ENCODE results near the gene VPS45.

The VPS45 gene

DNA sequence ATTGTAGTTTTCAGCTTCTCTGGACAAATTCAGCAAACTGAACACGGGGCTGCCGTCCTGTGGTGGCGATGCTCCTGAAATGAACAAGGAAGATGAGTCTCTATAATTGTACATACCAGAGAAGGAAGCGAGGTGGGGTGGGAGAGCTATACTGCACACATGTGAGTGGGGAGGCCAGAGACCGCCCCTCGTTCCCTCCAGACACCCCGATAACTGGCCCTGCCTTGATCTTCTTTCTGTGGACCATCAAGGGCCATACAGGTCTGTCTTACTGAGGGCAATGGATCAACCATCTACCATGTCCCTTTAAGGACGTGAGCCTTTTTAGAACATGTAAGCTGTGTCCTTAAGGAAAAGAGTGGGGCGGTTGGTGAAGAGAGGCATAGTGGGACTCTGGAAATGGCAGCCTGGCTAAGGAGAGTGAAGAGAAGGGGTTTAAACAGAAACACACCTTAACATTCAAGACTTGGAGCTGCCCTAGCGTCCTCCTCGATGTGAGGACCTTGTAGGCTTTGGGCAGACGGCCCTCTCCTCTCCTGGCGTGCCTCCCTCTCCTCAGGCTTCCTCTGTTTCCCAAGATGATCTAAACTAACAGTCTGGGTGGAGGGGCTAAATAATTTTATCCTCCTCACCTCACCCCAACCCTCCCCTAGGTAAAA is 88.0 kb downstream of the VPS45 start:
- TF ChIP-seq, protein P1, sequence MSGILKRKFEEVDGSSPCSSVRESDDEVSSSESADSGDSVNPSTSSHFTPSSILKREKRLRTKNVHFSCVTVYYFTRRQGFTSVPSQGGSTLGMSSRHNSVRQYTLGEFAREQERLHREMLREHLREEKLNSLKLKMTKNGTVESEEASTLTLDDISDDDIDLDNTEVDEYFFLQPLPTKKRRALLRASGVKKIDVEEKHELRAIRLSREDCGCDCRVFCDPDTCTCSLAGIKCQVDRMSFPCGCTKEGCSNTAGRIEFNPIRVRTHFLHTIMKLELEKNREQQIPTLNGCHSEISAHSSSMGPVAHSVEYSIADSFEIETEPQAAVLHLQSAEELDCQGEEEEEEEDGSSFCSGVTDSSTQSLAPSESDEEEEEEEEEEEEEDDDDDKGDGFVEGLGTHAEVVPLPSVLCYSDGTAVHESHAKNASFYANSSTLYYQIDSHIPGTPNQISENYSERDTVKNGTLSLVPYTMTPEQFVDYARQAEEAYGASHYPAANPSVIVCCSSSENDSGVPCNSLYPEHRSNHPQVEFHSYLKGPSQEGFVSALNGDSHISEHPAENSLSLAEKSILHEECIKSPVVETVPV (CRISPR knock-in tag; IDR thresholded peaks at IDR 0.05): no peak
- TF ChIP-seq GLIS3 (CRISPR knock-in tag; IDR thresholded peaks at IDR 0.05) (no peak), BACH2 (CRISPR knock-in tag; IDR thresholded peaks at IDR 0.05; ENCODE audit: borderline replicate concordance) (no peak), CSDC2 (CRISPR knock-in tag; IDR thresholded peaks at IDR 0.05) (no peak), ZFP3 (CRISPR knock-in tag; IDR thresholded peaks at IDR 0.05) (no peak), ZNF565 (CRISPR knock-in tag; conservative IDR thresholded peaks at IDR 0.05; ENCODE audit: low read depth) (no peak), POU6F1 (CRISPR knock-in tag; IDR thresholded peaks at IDR 0.05; ENCODE audit: borderline replicate concordance, low read depth) (no peak), CREB5 (CRISPR knock-in tag; IDR thresholded peaks at IDR 0.05; ENCODE audit: low read depth) (no peak), ISL1 (CRISPR knock-in tag; IDR thresholded peaks at IDR 0.05) (no peak), TCF4 (CRISPR knock-in tag; IDR thresholded peaks at IDR 0.05; ENCODE audit: borderline replicate concordance) (no peak), SNAI2 (CRISPR knock-in tag; IDR thresholded peaks at IDR 0.05) (no peak), TOX (CRISPR knock-in tag; IDR thresholded peaks at IDR 0.05; ENCODE audit: borderline replicate concordance) (no peak), TSHZ2 (CRISPR knock-in tag; IDR thresholded peaks at IDR 0.05) (no peak), ZNF70 (CRISPR knock-in tag; IDR thresholded peaks at IDR 0.05) (no peak)
- no peak for ATAC-seq

- TF ChIP-seq ESRRG (CRISPR knock-in tag; IDR thresholded peaks at IDR 0.05) (no peak), ISL1 (CRISPR knock-in tag; IDR thresholded peaks at IDR 0.05) (no peak), TOX (CRISPR knock-in tag; IDR thresholded peaks at IDR 0.05; ENCODE audit: borderline replicate concordance) (no peak), PPARA (CRISPR knock-in tag; IDR thresholded peaks at IDR 0.05; ENCODE audit: borderline replicate concordance) (no peak), ZNF8 (CRISPR knock-in tag; IDR thresholded peaks at IDR 0.05) (no peak), OSR1 (CRISPR knock-in tag; IDR thresholded peaks at IDR 0.05) (no peak), ZNF565 (CRISPR knock-in tag; conservative IDR thresholded peaks at IDR 0.05; ENCODE audit: low read depth) (no peak), SNAI2 (CRISPR knock-in tag; IDR thresholded peaks at IDR 0.05) (no peak), CSDC2 (CRISPR knock-in tag; IDR thresholded peaks at IDR 0.05) (no peak), TCF4 (CRISPR knock-in tag; IDR thresholded peaks at IDR 0.05; ENCODE audit: borderline replicate concordance) (no peak), ZFP3 (CRISPR knock-in tag; IDR thresholded peaks at IDR 0.05) (no peak), POU6F1 (CRISPR knock-in tag; IDR thresholded peaks at IDR 0.05; ENCODE audit: borderline replicate concordance, low read depth) (no peak)
- TF ChIP-seq, protein P1 (CRISPR knock-in tag; IDR thresholded peaks at IDR 0.05): no peak
- ATAC-seq: peak; percentile 3; the same call in 2 of the 3 replicates
Observed at GRCh38 chr1:150156868-150157603, 89.5 kb downstream of the VPS45 start.

All from SK-N-SH treated with all-trans-retinoic acid at 6 μM for 48 hours (cell line).